IPS DF 6.9 (cell line): ENCODE measurements around the gene NR5A1.

ENCODE experiments used
- DNase-seq: peaks from one replicate; pipeline ENCODE4 v3.0.0-alpha.2; 2013; ENCODE audit warnings: low read depth, low spot score
- H3K27ac ChIP-seq: one replicate; pipeline ENCODE4 v1.5.1; 2013; ENCODE audit warnings: low read length, control low read depth
- H3K27me3 ChIP-seq: 2 replicates; pipeline ENCODE4 v1.6.1; 2013; ENCODE audit warnings: mild to moderate bottlenecking, low read length; ENCODE audit not compliant: control insufficient read depth, insufficient read depth
- H3K36me3 ChIP-seq: 2 replicates; pipeline ENCODE4 v1.6.1; 2013; ENCODE audit warnings: low read length; ENCODE audit not compliant: control insufficient read depth, insufficient read depth
- H3K4me1 ChIP-seq: 2 replicates; pipeline ENCODE4 v1.6.1; 2013; ENCODE audit warnings: low read length; ENCODE audit not compliant: control insufficient read depth, insufficient read depth
- H3K4me3 ChIP-seq: 2 replicates; pipeline ENCODE4 v1.5.1; 2013; ENCODE audit warnings: mild to moderate bottlenecking, low read length
- H3K9me3 ChIP-seq: 2 replicates; pipeline ENCODE4 v1.6.1; 2013; ENCODE audit warnings: low read length, inconsistent platforms; ENCODE audit not compliant: control insufficient read depth, insufficient read depth
- WGBS: extraction: QIAGEN DNeasy Blood & Tissue Kit; methylation state at CpG from one replicate; pipeline ENCODE4 v1.1.7; 2013; ENCODE audit warnings: mixed read lengths, missing lambda C conversion rate; ENCODE audit not compliant: insufficient read length, insufficient coverage; 5-methylcytosine and 5-hydroxymethylcytosine counted together

The NR5A1 gene

GRCh38 chr9:124467410-124468060 lies 39.7 kb downstream of the NR5A1 start:
- H3K36me3 ChIP-seq: no peaks in the 10 kb centered on the region; the same call in 1 of the 2 replicates
- H3K4me3 ChIP-seq: no peak overlapping the region
- no peaks in the 10 kb centered on the region for H3K9me3 ChIP-seq
- no CpG with 5 or more reads among the region's 17 CpGs for WGBS
- H3K27ac ChIP-seq: no peak overlapping the region
- H3K4me1 ChIP-seq: no peaks in the 10 kb centered on the region; the same call in 1 of the 2 replicates
- no peak for DNase-seq
- H3K27me3 ChIP-seq: no peaks in the 10 kb centered on the region

- Histone ChIP-seq H3K36me3 (no peaks in the 10 kb centered on the region; the same call in 1 of the 2 replicates), H3K27ac (no peak overlapping the region), H3K27me3 (no peaks in the 10 kb centered on the region), H3K9me3 (no peaks in the 10 kb centered on the region), H3K4me3 (no peak overlapping the region), H3K4me1 (no peaks in the 10 kb centered on the region; the same call in 1 of the 2 replicates)
- DNase-seq: no peak
- no CpG with 5 or more reads among the region's 3 CpGs for WGBS
Measured at GRCh38 chr9:124465736-124466135, 41.5 kb downstream of the NR5A1 start.

GRCh38 chr9:124462739-124463138 lies 44.5 kb downstream of the NR5A1 start:
- WGBS: no CpG with 5 or more reads among the region's 1 CpG
- H3K27me3 ChIP-seq: no peaks in the 10 kb centered on the region
- no peaks in the 10 kb centered on the region for H3K36me3 ChIP-seq
- no peaks in the 10 kb centered on the region for H3K9me3 ChIP-seq
- DNase-seq: no peak
- no peaks in the 10 kb centered on the region; the same call in 1 of the 2 replicates for H3K4me1 ChIP-seq
- H3K27ac ChIP-seq: no peak overlapping the region
- no peak overlapping the region for H3K4me3 ChIP-seq

GRCh38 chr9:124458441-124458840 lies 48.8 kb downstream of the NR5A1 start:
- H3K36me3 ChIP-seq: no peaks in the 10 kb centered on the region
- no CpG with 5 or more reads among the region's 9 CpGs for WGBS
- no peaks in the 10 kb centered on the region for H3K9me3 ChIP-seq
- H3K4me3 ChIP-seq: no peak overlapping the region
- DNase-seq: no peak
- H3K27me3 ChIP-seq: no peaks in the 10 kb centered on the region
- no peak overlapping the region for H3K27ac ChIP-seq
- peaks cover 3% of the 10 kb centered on the region; the same call in 1 of the 2 replicates for H3K4me1 ChIP-seq

GRCh38 chr9:124457887-124458431 lies 49.2 kb downstream of the NR5A1 start:
- peaks cover 5% of the 10 kb centered on the region for H3K4me1 ChIP-seq
- H3K36me3 ChIP-seq: no peaks in the 10 kb centered on the region
- WGBS: no CpG with 5 or more reads among the region's 8 CpGs
- no peak overlapping the region for H3K4me3 ChIP-seq
- no peak for DNase-seq
- no peaks in the 10 kb centered on the region for H3K9me3 ChIP-seq
- H3K27me3 ChIP-seq: no peaks in the 10 kb centered on the region; the same call in 1 of the 2 replicates
- no peak overlapping the region for H3K27ac ChIP-seq

- no peaks in the 10 kb centered on the region for H3K36me3 ChIP-seq
- H3K27ac ChIP-seq: no peak overlapping the region
- no peak for DNase-seq
- H3K4me3 ChIP-seq: no peak overlapping the region
- H3K27me3 ChIP-seq: peaks cover 4% of the 10 kb centered on the region; the same call in 1 of the 2 replicates
- peaks cover 8% of the 10 kb centered on the region for H3K4me1 ChIP-seq
- no CpG with 5 or more reads among the region's 18 CpGs for WGBS
- no peaks in the 10 kb centered on the region for H3K9me3 ChIP-seq
Measured at GRCh38 chr9:124457079-124457886, 49.9 kb downstream of the NR5A1 start.

GRCh38 chr9:124456341-124457078 lies 50.7 kb downstream of the NR5A1 start:
- peaks cover 9% of the 10 kb centered on the region for H3K4me1 ChIP-seq
- H3K9me3 ChIP-seq: no peaks in the 10 kb centered on the region
- H3K27ac ChIP-seq: no peak overlapping the region
- no peak overlapping the region for H3K4me3 ChIP-seq
- no peaks in the 10 kb centered on the region for H3K36me3 ChIP-seq
- peaks cover 8% of the 10 kb centered on the region; the same call in 1 of the 2 replicates for H3K27me3 ChIP-seq
- no peak for DNase-seq
- no CpG with 5 or more reads among the region's 15 CpGs for WGBS

GRCh38 chr9:124455820-124456219 lies 51.4 kb downstream of the NR5A1 start:
- no peak overlapping the region for H3K4me3 ChIP-seq
- no peak overlapping the region for H3K27ac ChIP-seq
- H3K9me3 ChIP-seq: no peaks in the 10 kb centered on the region
- H3K27me3 ChIP-seq: peaks cover 9% of the 10 kb centered on the region; the same call in 1 of the 2 replicates
- WGBS: no CpG with 5 or more reads among the region's 7 CpGs
- peaks cover 14% of the 10 kb centered on the region for H3K4me1 ChIP-seq
- no peak for DNase-seq
- H3K36me3 ChIP-seq: no peaks in the 10 kb centered on the region

- Histone ChIP-seq H3K36me3 (no peaks in the 10 kb centered on the region), H3K9me3 (no peaks in the 10 kb centered on the region), H3K27ac (no peak overlapping the region), H3K4me3 (no peak overlapping the region), H3K27me3 (peaks cover 9% of the 10 kb centered on the region; the same call in 1 of the 2 replicates), H3K4me1 (peaks cover 16% of the 10 kb centered on the region)
- DNase-seq: no peak
- WGBS: no CpG with 5 or more reads among the region's 14 CpGs
Measured at GRCh38 chr9:124454791-124455443, 52.3 kb downstream of the NR5A1 start.
